GM03348 (cell line): ENCODE measurements around the gene CCDC157.
A peak's percentile ranks its signal among the peaks of the same experiment; 100 is the strongest.

Source experiments
- DNase-seq: peaks from one replicate; pipeline ENCODE4 v3.0.0; 2012; ENCODE audit warnings: low spot score

The CCDC157 gene

DNA sequence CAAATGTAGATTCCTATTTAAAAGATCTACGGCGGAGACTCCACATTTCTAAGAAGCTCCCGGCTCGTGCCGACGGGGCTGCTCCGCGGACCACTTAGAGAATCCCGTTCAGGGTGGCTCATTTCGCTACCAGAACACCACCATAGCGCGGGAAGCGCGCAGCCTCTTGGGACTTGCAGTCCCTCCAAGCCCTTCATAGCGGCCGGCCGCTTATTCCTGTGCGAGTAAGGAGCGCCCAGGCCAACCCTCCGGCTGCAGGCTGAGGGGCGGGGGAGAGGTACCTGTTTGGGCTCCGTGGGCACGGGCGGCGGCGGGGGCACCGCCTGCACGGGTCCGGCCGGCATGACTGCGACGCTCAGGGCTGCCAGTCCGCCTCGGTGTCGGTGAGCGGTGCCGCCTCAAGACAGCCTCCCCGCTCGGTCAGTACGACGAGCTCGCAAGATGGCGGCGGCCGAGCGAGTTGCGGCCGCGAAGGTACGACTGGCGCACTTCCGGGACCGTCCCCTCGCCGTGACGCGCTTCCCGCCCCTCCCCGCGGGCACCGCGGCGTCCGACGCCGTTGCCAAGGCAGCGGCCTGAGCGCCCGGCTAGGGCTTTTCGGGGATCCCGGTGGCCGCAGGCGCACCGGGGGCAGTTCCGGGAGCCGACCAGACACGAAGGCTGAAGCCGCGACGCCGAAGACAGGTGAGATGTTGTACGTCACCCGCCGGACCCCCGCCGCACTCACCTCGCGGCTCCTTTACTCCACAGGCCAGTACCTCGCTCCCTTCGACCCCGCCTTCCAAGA is at the start of gene CCDC157, which contains the start of gene SF3A1:
Gene CCDC157 (plus strand): TSS at position 559 of the 787 bp plus-strand sequence. CDS start 8,994 bp downstream, outside the sequence.
Gene SF3A1 (minus strand): TSS at position 446 of the 787 bp plus-strand sequence. CDS start 102 bp downstream, at position 344.
- DNase-seq: peak; percentile 97

DNA sequence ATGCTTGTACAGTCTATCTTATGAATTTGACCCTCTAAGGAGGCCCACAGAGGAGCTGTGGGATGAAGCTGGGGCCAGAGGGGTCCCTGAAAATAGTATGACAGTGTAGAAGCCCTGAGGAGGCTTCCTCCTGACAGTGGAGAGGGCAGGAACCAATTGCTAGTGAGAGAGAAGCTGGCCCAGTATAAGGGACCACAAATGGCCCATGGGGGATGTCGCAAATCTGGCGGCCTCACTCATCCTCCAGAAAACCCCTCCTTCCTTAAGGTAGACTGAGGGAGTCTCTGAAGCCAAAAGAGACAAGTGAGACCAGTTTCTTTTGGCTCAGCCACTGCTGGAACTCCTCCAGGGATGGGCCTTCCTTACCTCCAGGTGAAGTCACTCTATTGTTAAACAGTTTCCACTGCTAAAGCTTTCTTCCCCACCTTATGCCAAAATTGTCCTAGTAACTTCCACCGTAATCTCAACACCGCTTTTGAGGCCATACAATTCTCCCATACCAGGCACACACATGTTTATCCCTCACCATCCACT is 49.7 kb upstream of the CCDC157 start:
- no peak for DNase-seq

GRCh38 chr22:30308093-30308492 is 48.7 kb upstream of the CCDC157 start:
- DNase-seq: no peak

DNA sequence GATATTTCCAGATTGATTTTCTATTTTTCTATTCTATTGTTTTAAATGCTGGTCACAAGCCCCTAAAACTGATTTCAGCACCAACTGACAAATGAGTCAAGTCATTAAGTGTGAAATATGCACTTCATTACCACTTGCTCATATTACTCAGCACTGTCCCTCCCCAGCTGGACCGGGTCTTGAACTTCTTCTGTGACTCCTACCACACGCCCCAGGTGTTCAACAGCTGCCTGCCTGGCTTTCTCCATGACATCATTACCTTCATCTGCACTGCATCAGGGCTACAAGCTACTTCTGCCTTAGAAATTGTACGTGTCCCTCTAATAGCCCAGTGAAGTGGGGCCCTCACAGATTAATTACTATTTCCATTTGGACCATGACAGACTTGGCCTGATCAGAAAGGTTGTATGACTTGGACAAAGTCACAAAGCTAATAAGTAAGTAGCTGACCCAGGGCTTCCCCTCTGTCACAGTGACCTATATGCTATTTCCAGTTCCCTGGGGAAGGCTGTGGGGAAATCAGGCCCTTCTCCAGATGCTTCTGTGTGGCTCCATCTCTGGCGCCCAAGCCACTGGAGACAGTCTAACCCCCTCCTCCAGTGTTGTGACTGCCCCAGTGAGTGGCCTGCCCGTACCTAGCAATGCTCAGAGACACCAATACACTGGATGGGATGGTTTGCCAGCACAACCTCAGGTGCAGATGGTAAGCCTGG is 48.1 kb upstream of the CCDC157 start:
- peak; percentile 35 for DNase-seq

GRCh38 chr22:30309951-30310741 is 46.7 kb upstream of the CCDC157 start:
- DNase-seq: peak; percentile 45

- peak; percentile 77 for DNase-seq
Measured at GRCh38 chr22:30310881-30311771, 45.7 kb upstream of the CCDC157 start.

DNA sequence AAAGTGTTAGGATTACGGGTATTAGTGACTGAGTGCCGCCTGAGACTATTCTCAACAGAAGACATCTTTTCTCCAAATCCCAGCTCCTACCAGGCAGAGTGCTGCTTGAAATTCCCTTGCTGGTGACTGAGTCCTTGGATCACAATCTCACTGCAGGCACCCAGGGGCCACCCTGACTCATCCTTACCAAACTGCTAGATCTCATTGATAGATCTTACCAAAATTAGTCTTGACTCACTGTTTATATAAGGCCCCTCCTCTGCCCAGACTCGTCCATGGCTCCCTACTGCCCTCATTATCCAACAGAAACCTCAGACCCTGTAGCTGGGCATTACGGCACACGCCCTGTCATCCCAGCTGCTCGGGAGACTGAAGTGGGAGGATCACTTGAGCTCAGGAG is 44.8 kb upstream of the CCDC157 start:
- DNase-seq: peak; percentile 62

GRCh38 chr22:30313527-30314363 is 43.1 kb upstream of the CCDC157 start:
- DNase-seq: no peak

GRCh38 chr22:30314915-30315314 is 41.9 kb upstream of the CCDC157 start:
- DNase-seq: no peak

- DNase-seq: no peak
Measured at GRCh38 chr22:30315962-30316576, 40.7 kb upstream of the CCDC157 start.

DNA sequence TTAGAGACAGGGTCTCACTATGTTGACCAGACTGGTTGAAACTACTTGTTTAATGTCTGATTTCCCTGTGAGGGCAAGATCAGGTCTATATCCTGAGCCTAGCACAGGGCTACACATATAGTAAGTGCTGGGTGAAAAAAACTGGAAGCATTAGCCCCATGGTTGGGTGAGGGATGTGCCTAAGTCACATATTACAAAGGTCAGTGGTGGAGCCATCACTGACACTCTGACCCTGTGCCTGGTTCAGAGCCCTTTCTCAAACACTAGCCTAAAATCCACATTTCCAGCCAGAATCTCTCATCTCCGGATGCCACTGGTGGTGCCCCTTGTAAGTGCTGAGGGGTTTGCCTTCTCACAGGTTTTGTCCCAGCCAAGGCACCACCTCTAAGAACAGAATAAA is 39.0 kb upstream of the CCDC157 start:
- no peak for DNase-seq

- no peak for DNase-seq
Measured at GRCh38 chr22:30318799-30319419, 37.9 kb upstream of the CCDC157 start.

DNA sequence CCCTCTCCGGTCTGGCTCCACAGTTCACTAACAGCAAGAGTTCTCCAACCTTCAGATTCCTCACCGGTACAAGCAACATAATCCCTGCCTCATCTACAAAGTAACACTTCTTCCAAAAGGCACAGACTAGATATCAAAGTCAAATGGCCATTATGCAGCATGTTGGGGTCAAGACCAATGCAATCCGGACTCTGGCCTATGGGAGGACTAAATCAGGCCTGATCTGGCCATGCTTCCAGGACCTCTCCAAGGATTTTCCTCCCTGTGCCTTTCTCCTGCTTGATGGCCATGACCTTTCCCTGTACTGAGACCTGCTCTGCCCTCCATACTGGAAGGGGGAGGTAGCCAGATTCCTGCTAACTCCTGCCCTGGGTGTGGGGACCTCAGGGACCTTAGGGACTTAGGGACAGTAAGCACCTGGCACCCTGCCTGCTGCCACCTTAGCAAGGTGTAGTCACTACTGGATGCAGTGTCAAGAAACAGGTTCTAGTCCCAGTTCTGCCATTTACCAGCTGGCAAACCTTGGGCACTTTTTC is 36.7 kb upstream of the CCDC157 start:
- DNase-seq: no peak

DNA sequence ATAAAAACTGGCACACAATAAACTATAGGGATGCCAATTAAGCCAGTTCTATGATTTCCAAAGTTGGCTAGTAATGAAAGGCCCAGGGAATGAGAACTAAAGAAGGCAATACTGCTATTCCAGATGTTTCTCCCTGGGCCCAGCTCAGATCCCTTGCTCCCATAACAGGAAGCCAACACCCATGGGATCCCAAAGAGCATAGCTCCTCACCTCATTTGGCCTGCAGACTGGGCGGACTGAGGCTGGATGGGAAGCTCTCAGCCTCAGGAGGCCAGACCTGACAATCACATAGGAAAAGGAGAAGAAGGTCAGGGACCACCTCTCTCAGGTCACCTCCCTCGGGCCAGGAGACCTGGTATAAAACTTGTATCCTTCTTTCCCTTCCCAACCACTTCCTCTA is 35.3 kb upstream of the CCDC157 start:
- no peak for DNase-seq

GRCh38 chr22:30323246-30323645 is 33.6 kb upstream of the CCDC157 start:
- DNase-seq: no peak

- DNase-seq: peak; percentile 87
Measured at GRCh38 chr22:30324014-30324730, 32.6 kb upstream of the CCDC157 start.

GRCh38 chr22:30325065-30325720 is 31.6 kb upstream of the CCDC157 start:
- DNase-seq: peak; percentile 90
